Stimulated activated CD4-positive, alpha-beta T cell treated with anti-CD3 and anti-CD28 coated beads, Interleukin-1b, Interleukin-23, amount 100 ng/mL, for 1 hour (primary cell): ENCODE measurements around the gene NOP9.

Experiments used
- DNase-seq, 2 donors: peaks; one replicate each; pipeline ENCODE4 v3.0.0-alpha.2; 2020; ENCODE audit warnings: low read depth in 2 of 2

The NOP9 gene

DNA sequence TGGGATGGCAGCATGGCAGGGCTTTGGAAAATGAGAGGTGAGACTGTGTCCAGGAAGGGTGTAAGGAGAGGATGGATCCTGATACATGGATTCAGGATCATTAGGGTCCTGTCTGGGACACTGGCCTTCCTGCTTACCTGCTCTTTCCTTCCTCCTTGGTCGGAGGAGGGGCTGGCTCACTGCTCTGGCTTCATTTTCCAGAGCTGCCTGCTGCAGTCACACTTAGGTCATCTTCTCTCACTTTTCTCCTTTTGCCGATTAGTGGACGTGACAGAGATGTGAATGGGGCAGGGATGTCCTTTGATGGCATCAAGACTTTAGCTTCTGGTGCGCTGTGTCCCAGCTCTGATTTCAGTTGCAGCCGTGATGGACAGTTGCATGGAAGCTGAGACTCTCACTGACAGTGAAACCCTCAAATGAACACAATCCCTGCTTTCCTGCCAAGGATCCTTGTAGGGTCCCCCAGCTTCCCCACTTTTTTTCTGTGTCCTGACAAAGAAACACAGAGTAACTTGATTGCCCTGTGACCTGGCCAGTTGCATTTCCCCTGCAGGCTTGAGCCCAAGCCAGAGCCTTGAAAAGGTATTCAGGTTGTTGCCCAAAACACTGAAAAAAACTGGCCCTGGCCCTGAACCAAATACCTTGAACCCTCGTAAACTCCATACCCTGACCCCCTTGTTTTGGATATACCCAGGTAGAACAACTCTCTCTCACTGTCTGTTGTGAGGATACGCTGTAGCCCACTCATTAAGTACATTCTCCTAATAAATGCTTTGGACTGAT is 8.9 kb downstream of the NOP9 start:
- DNase-seq: no peak

DNA sequence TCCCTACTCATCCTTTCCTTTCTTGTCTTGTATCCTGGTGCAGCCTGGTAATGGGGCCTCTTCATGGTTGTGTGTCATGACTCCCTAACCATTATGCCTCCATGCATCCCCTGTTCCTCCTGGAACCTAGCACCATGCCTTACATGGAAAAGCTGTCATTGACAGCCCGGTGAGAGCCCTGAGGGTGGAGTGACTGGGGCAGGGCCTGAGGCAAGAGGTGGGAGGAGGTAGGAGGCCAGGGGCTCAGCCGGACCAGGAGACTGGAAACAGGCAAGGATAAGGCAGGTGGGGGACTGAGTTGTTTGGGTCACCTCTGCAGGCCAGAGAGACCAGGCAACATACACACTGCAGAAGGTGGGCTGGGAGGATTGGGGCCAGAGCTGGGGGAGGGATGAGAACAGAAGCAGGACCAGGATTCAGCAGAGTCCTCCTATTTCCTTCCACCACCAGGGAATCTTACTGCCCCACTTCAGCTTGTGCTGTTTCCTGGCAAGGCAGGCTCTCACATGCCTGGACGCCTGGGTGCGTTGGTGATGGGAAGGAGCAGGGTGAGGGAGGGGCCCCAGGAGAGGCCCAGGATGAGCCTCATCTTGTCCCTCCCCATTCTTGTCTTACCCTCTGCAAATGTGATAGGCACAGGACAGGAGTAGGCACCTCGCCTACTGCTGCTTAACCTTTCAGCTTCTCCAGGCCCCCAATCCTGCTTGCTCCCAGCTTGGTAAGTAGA is 10.1 kb downstream of the NOP9 start, which contains the start of gene LTB4R2:
Gene LTB4R2, plus strand, starts transcription at position 603 of the 727 bp plus-strand sequence. CDS start 525 bp downstream, outside the sequence.
- DNase-seq: no peak

GRCh38 chr14:24310265-24310645 is 10.6 kb downstream of the NOP9 start:
- no peak for DNase-seq

DNA sequence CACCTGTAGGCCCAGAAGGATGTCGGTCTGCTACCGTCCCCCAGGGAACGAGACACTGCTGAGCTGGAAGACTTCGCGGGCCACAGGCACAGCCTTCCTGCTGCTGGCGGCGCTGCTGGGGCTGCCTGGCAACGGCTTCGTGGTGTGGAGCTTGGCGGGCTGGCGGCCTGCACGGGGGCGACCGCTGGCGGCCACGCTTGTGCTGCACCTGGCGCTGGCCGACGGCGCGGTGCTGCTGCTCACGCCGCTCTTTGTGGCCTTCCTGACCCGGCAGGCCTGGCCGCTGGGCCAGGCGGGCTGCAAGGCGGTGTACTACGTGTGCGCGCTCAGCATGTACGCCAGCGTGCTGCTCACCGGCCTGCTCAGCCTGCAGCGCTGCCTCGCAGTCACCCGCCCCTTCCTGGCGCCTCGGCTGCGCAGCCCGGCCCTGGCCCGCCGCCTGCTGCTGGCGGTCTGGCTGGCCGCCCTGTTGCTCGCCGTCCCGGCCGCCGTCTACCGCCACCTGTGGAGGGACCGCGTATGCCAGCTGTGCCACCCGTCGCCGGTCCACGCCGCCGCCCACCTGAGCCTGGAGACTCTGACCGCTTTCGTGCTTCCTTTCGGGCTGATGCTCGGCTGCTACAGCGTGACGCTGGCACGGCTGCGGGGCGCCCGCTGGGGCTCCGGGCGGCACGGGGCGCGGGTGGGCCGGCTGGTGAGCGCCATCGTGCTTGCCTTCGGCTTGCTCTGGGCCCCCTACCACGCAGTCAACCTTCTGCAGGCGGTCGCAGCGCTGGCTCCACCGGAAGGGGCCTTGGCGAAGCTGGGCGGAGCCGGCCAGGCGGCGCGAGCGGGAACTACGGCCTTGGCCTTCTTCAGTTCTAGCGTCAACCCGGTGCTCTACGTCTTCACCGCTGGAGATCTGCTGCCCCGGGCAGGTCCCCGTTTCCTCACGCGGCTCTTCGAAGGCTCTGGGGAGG is 11.3 kb downstream of the NOP9 start, which contains the start of gene LTB4R:
Gene LTB4R, plus strand, starts transcription at position 857 of the 959 bp plus-strand sequence. CDS start 4,150 bp downstream, outside the sequence.
- no peak for DNase-seq

- DNase-seq: no peak
Measured at GRCh38 chr14:24311837-24312615, 12.4 kb downstream of the NOP9 start.

DNA sequence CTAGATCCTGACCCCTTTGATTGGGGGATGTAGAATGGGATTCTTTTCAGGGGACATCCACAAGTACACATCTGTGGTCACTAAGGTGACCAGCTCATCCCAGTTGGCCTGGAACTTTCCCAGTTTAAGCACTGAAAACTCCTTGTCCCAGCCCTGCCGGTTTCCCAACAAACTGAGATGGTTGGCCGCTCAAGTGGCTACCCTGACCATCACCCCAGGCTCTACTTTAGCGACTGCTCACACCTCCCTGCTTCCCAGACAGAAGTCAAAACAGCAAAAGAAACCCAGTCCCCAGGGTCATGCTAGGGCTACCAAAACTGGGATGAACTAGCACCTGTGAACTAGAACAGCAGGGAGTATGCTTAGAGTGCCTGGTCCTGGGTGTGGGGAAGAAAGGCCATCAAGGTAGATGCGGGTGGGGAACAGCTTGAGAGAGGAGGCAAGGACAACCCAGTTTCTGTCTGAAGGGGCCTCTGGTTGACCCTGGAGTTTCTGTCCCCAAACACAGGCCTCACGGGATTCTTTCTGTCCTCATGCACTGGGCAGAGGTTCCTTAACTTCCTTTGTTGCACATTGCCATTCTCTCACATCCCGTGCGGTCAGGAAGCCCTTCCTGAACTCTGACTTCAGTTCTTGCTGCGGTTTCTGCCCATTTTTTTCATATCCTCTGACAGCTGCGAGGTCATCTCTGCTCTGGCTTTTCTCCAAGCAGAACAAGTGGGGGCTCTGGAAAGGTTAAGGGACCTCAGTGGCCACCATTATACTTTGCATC is 13.3 kb downstream of the NOP9 start:
- DNase-seq: no peak

GRCh38 chr14:24313913-24314312 is 14.3 kb downstream of the NOP9 start:
- DNase-seq: no peak

- no peak for DNase-seq
Measured at GRCh38 chr14:24314377-24315193, 14.9 kb downstream of the NOP9 start.

GRCh38 chr14:24315243-24315806 is 15.7 kb downstream of the NOP9 start:
- no peak for DNase-seq

DNA sequence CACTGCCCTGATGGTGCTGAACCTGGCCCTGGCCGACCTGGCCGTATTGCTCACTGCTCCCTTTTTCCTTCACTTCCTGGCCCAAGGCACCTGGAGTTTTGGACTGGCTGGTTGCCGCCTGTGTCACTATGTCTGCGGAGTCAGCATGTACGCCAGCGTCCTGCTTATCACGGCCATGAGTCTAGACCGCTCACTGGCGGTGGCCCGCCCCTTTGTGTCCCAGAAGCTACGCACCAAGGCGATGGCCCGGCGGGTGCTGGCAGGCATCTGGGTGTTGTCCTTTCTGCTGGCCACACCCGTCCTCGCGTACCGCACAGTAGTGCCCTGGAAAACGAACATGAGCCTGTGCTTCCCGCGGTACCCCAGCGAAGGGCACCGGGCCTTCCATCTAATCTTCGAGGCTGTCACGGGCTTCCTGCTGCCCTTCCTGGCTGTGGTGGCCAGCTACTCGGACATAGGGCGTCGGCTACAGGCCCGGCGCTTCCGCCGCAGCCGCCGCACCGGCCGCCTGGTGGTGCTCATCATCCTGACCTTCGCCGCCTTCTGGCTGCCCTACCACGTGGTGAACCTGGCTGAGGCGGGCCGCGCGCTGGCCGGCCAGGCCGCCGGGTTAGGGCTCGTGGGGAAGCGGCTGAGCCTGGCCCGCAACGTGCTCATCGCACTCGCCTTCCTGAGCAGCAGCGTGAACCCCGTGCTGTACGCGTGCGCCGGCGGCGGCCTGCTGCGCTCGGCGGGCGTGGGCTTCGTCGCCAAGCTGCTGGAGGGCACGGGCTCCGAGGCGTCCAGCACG is 16.4 kb downstream of the NOP9 start:
- no peak for DNase-seq

- DNase-seq: no peak
Measured at GRCh38 chr14:24316597-24316950, 16.9 kb downstream of the NOP9 start.

DNA sequence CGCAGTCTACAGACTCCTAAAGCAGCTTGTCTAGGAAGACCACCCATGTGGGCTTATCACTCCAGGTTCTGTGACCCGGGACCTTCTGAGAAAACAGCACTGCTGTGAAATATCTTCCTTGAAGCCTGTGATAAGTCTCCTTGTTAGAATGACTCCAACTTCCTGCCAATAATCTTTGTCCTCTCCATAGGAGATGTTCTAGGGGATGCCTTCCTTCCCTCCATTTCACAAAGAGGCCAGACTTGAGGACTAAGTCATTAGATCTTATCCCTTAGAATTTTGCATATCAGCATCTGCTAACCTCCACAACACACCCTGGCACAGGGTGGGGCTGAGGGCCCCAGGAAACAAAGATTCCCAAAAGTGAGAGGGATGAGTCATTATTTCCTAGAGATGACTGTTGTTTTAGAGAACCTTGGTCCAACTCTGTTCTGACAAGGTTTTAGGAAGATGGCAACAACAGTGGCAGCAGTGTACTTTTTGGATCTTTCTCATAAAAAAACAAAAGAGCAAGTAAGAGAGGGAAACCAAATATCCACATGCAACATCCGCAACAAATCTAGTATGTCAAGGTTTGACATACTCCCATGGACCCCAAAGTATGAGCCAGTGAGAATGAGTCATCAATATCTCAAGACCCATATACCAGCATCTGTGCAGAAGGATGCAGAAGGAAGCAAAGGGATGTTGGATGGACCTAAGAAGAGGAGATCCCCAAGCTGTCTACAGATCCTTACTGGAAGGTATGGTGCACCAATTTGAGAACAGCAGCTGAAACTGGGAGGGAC is 17.7 kb downstream of the NOP9 start:
- no peak for DNase-seq

DNA sequence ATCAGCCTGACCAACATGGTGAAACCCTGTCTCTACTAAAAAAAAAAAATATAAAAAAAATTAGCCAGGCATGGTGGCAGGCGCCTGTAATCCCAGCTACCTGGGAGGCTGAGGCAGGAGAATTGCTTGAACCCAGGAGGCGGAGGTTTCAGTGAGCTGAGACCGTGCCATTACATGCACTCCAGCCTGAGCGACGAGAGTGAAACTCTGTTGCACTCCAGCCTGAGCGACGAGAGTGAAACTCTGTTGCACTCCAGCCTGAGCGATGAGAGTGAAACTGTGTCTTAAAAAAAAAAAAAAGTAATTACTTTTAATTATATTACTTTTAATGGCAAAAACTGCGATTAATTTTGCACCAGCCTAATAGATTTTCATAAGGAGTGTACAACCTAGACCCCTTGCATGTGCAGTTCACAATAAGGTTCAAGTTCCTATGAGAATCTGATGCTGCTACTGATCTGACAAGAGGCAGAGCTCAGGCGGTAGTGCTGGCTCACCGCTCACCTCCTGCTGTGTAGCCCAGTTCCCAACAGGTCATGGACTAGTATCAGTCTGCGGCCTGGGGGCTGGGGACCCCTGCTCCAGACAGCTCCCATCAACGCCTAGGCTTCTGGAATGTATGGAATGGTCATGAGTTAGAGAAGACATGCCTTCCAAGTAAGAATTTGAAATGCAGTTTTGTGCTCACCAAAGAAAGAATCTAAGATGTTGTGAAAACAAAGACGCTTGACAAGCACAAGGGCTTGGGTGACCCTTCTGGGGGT is 21.7 kb downstream of the NOP9 start:
- DNase-seq: no peak

GRCh38 chr14:24322672-24323071 is 23.0 kb downstream of the NOP9 start:
- DNase-seq: no peak

DNA sequence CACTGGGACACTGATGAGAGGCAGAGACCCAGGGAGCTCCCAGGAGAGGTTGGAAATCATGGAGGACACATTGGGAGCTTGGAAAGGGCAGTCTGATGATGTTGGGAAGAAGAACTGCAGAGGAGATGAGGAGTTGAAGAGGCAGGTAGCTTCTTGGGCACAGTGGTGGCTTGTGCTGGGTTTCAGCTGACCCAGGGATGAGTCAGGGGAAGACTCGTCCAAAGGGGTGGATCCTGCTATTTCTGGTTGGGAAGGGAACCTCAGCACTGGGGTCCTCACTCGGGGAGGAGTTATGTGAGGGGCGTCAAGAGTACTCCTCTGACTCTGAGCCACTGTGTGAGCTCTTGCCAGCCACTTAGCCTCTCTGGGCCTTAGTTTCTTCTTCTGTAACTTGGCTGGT is 23.7 kb downstream of the NOP9 start:
- no peak for DNase-seq

GRCh38 chr14:24324024-24324423 is 24.4 kb downstream of the NOP9 start:
- no peak for DNase-seq

DNA sequence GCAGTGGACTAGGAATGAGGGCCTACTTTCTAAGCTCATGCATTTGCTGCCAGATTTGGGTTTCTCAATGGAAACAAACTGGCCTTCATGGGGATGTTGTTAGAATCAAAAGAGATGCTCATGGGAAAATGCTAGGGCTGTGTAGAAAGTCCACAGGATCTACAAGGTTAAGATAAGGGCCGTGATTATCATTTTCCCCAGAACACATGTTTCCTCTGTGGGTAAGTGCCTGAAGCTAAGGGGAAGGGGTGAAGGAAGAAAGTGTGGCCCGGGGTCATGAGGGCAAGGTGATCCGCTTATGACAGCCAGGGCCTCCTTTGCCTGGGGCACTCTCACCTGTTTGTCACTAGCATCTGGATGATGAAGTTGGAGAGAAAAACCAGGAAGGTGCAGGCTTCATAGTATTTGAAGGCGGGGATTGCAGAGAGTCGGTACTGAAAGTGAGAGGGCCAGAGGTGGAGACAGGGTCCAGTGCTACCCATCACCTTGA is 25.4 kb downstream of the NOP9 start:
- no peak for DNase-seq
